ENCODE results near the gene SHISA6. TPM values are rescaled to one million over a fixed set of nuclear protein-coding genes. Genes with fewer than 3 reads are reported as not detected.
"Not testable (repeated sequence)": the region's sequence is repeated elsewhere in the genome, so short reads cannot be mapped to it uniquely, and the experiment has no call there.

The SHISA6 gene
- total RNA-seq, 1 experiment from 2014 or later = not detected

GRCh38 chr17:11300201-11300600 lies 59.2 kb downstream of the SHISA6 start:
- H3K27ac ChIP-seq (ENCODE audit: low read length) = no peak overlapping the region
- CTCF ChIA-PET = interaction anchor here (0.6 kb wide), 1 partner anchor 72 kb away, joined by 7 read pairs; no protein-coding TSS in a partner anchor
- H3K9me3 ChIP-seq (ENCODE audit: control insufficient read depth, insufficient read depth, low read depth, low read length) = no peaks in the 10 kb centered on the region
- no TSS peak for BruUV-seq (replicated peaks)
- ATAC-seq (no peak), DNase-seq (ENCODE audit: low read depth, low spot score) (no peak)
- H3K4me1 ChIP-seq (ENCODE audit: control insufficient read depth, insufficient read depth, low read length) = no peaks in the 10 kb centered on the region
- no peaks in the 10 kb centered on the region for H3K27me3 ChIP-seq (ENCODE audit: control insufficient read depth, insufficient read depth, low read length)
- no peak for TF ChIP-seq TCF7L2 (IDR thresholded peaks at IDR 0.05; ENCODE audit: low read depth, low read length)
- TF ChIP-seq SIN3A (IDR thresholded peaks at IDR 0.05; ENCODE audit: borderline replicate concordance, insufficient read depth, low read depth, low read length) = no peak
- intact Hi-C loops (cut with micrococcal nuclease; ENCODE audit: unreplicated experiment) = no loop called here
- H3K4me3 ChIP-seq (ENCODE audit: low read depth in 2 of 2, low read length in 2 of 2) = no peak overlapping the region
- POLR2A ChIA-PET = no interaction called here
- in situ Hi-C loops (cut with HindIII; ENCODE audit: low pct_unique_long_range_greater_than_20kb, low sequenced_read_pairs) = no loop called here
- no peaks in the 10 kb centered on the region for H3K36me3 ChIP-seq (ENCODE audit: control insufficient read depth, insufficient read depth, low read length)

DNA sequence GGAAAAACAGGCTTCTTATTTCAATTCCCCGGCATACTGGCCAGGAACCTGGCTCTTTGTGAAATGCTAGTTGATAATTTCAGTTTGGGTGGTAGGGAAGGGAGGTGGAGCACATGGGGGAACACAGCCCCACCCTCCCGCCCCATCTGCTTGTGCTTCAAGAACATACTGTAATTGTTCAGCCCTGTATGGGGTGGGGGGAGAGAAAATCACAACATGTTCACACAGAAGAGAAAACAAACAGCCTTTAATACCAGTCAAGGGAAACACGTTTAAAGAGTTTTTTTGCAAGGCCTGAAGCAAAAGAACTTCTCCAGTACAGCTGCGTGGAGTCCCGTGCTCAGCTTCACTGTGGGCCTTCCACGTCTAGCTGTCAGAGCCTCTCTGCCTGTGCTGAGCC lies 59.7 kb downstream of the SHISA6 start:
- intact Hi-C loops (cut with micrococcal nuclease; ENCODE audit: unreplicated experiment) = no loop called here
- Histone ChIP-seq H3K36me3 (ENCODE audit: control insufficient read depth, insufficient read depth, low read length) (no peaks in the 10 kb centered on the region), H3K9me3 (ENCODE audit: control insufficient read depth, insufficient read depth, low read depth, low read length) (no peaks in the 10 kb centered on the region), H3K4me1 (ENCODE audit: control insufficient read depth, insufficient read depth, low read length) (no peaks in the 10 kb centered on the region), H3K4me3 (ENCODE audit: low read depth in 2 of 2, low read length in 2 of 2) (no peak overlapping the region), H3K27ac (ENCODE audit: low read length) (no peak overlapping the region), H3K27me3 (ENCODE audit: control insufficient read depth, insufficient read depth, low read length) (no peaks in the 10 kb centered on the region)
- BruUV-seq (replicated peaks) = no TSS peak
- DNase-seq (ENCODE audit: low read depth, low spot score) (no peak), ATAC-seq (no peak)
- TF ChIP-seq POLR2AphosphoS5 (IDR thresholded peaks at IDR 0.05; ENCODE audit: low read depth, low read length) (no peak), TCF7L2 (IDR thresholded peaks at IDR 0.05; ENCODE audit: low read depth, low read length) (no peak), REST (IDR thresholded peaks at IDR 0.05; ENCODE audit: insufficient read depth in 1 of 2, low read depth in 2 of 2, low read length in 1 of 2) (no peak), SIN3A (IDR thresholded peaks at IDR 0.05; ENCODE audit: borderline replicate concordance, insufficient read depth, low read depth, low read length) (no peak), CTCF (IDR thresholded peaks at IDR 0.05) (no peak)
- in situ Hi-C loops (cut with HindIII; ENCODE audit: low pct_unique_long_range_greater_than_20kb, low sequenced_read_pairs) = no loop called here
- ChIA-PET POLR2A (no interaction called here), CTCF (no interaction called here)

DNA sequence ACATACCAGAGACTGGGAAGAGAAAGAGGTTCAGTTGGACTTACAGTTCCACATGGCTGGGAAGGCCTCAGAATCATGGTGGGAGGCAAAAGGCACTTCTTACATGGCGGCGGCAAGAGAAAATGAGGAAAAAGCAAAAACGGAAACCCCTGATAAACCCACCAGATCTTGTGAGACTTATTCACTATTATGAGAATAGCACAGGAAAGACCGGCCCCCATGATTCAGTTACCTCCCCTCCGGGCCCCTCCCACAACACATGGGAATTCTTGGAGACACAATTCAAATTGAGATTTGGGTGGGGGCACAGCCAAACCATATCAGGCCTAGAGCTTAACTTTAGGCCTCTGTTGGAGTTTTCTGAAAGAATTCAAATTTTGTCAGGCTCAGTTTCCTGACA lies 60.9 kb downstream of the SHISA6 start:
- intact Hi-C loops (cut with micrococcal nuclease; ENCODE audit: unreplicated experiment); ATAC-seq; H3K9me3 ChIP-seq (ENCODE audit: control insufficient read depth, insufficient read depth, low read depth, low read length); H3K4me1 ChIP-seq (ENCODE audit: control insufficient read depth, insufficient read depth, low read length); BruUV-seq (replicated peaks); H3K36me3 ChIP-seq (ENCODE audit: control insufficient read depth, insufficient read depth, low read length); CTCF ChIA-PET; DNase-seq (ENCODE audit: low read depth, low spot score); POLR2A ChIA-PET; H3K27me3 ChIP-seq (ENCODE audit: control insufficient read depth, insufficient read depth, low read length); H3K27ac ChIP-seq (ENCODE audit: low read length); in situ Hi-C loops (cut with HindIII; ENCODE audit: low pct_unique_long_range_greater_than_20kb, low sequenced_read_pairs); H3K4me3 ChIP-seq (ENCODE audit: low read depth in 2 of 2, low read length in 2 of 2): not testable (repeated sequence)

Data from Panc1 (cell line).